K562 (cell line): Measurements from ENCODE around the gene RPRD1B. TPM values are rescaled to one million over a fixed set of nuclear protein-coding genes. Genes with fewer than 3 reads are reported as not detected.

Experiments used
- ADNP ChIP-seq: fragments of 200-800 bp; sonication (Bioruptor generic); IDR thresholded peaks from 2 replicates; pipeline ENCODE4 v1.6.1; 2016; ENCODE audit warnings: missing genetic modification characterization, missing compliant biosample characterization
- CBX1 ChIP-seq: sonication (generic); IDR thresholded peaks from 2 replicates; pipeline ENCODE4 v1.6.1; 2016; ENCODE audit warnings: antibody characterized with exemption, low read depth, mild to moderate bottlenecking
- EP300 ChIP-seq: IDR thresholded peaks from 2 replicates; pipeline ENCODE4 v1.6.1; 2012; ENCODE audit warnings: low read length, improper control_type of control experiment
- HMG20A ChIP-seq: fragments of 450-650 bp; formaldehyde crosslinking; conservative IDR thresholded peaks from 2 replicates; pipeline ENCODE4 v1.4.0; 2020; ENCODE audit warnings: mild to moderate bottlenecking, mixed read lengths
- JUND ChIP-seq, 2 experiments: IDR thresholded peaks; 2 replicates in 1 of 2; 3 replicates in 1 of 2; pipeline ENCODE4 v1.6.1; 2011; ENCODE audit warnings: borderline replicate concordance in 2 of 2, low read depth in 2 of 2, low read length in 2 of 2, improper control_type of control experiment in 1 of 2, missing biosample characterization in 1 of 2, missing genetic modification characterization in 1 of 2, missing genetic modification reagents in 1 of 2
- KDM1A ChIP-seq, 2 experiments: fragments of 450-650 bp; IDR thresholded peaks; 2 replicates each; pipeline ENCODE4 v1.6.1; 2016; ENCODE audit warnings: mild to moderate bottlenecking in 2 of 2
- MAZ ChIP-seq, 2 experiments: fragments of 450-650 bp in 1 of 2; sonication (generic) in 1 of 2; formaldehyde crosslinking; IDR thresholded peaks in 1 of 2; conservative IDR thresholded peaks in 1 of 2; 2 replicates each; pipeline versions ENCODE4 v1.4.0 to v1.5.0; 2020; ENCODE audit warnings: mild to moderate bottlenecking in 1 of 2, missing genetic modification reagents in 1 of 2
- NFRKB ChIP-seq: fragments of 450-650 bp; IDR thresholded peaks from 2 replicates; pipeline ENCODE4 v1.6.1; 2016; ENCODE audit warnings: low read depth
- NR2C2 ChIP-seq, 2 experiments: fragments of 200-800 bp in 1 of 2; sonication (Bioruptor generic) in 1 of 2; sonication (generic) in 1 of 2; formaldehyde crosslinking in 1 of 2; IDR thresholded peaks; 2 replicates each; pipeline versions ENCODE4 v1.6.1 to v1.8.0; 2016 to 2022; ENCODE audit warnings: mild to moderate bottlenecking in 1 of 2, missing compliant biosample characterization in 1 of 2, missing genetic modification characterization in 1 of 2, missing genetic modification reagents in 1 of 2
- NR4A1 ChIP-seq, 2 experiments: fragments of 250-450 bp in 1 of 2; fragments of 450-650 bp in 1 of 2; sonication (Bioruptor Pico) in 1 of 2; IDR thresholded peaks; 2 replicates each; pipeline versions ENCODE4 v1.4.0 to v1.6.1; 2016 to 2020; ENCODE audit warnings: mild to moderate bottlenecking in 2 of 2, missing compliant biosample characterization in 1 of 2, missing genetic modification characterization in 1 of 2, moderate library complexity in 1 of 2
- PHB ChIP-seq: fragments of 250-450 bp; sonication (Bioruptor Pico); IDR thresholded peaks from 2 replicates; pipeline ENCODE4 v1.5.0; 2021
- RNF219 ChIP-seq: fragments of 250-450 bp; sonication (Bioruptor Pico); IDR thresholded peaks from 2 replicates; pipeline ENCODE4 v1.5.0; 2022; ENCODE audit warnings: mild to moderate bottlenecking
- TCFL5 ChIP-seq: fragments of 250-450 bp; sonication (Bioruptor Pico); conservative IDR thresholded peaks from 2 replicates; pipeline ENCODE4 v1.6.1; 2021; ENCODE audit warnings: mild to moderate bottlenecking, moderate library complexity, matching md5 sums
- TEAD2 ChIP-seq: fragments of 450-650 bp; IDR thresholded peaks from 2 replicates; pipeline ENCODE4 v1.6.1; 2016; ENCODE audit warnings: missing genetic modification characterization, control low read depth, missing compliant biosample characterization
- THRA ChIP-seq: fragments of 450-650 bp; IDR thresholded peaks from 2 replicates; pipeline ENCODE4 v1.6.1; 2017; ENCODE audit warnings: mild to moderate bottlenecking, moderate library complexity
- U2AF2 ChIP-seq: fragments of 200-400 bp; formaldehyde crosslinking; optimal IDR thresholded peaks from 2 replicates; pipeline ENCODE3; 2017; ENCODE audit warnings: low read depth, mild to moderate bottlenecking, low read length
- XRCC3 ChIP-seq: fragments of 450-650 bp; IDR thresholded peaks from 2 replicates; pipeline ENCODE4 v1.6.1; 2017; ENCODE audit warnings: mild to moderate bottlenecking, moderate library complexity
- ZBTB1 ChIP-seq: sonication (generic); formaldehyde crosslinking; IDR thresholded peaks from 2 replicates; pipeline ENCODE4 v1.8.1; 2023; ENCODE audit warnings: missing genetic modification reagents, low read depth, mild to moderate bottlenecking, borderline replicate concordance
- ZBTB12 ChIP-seq: fragments of 250-450 bp; sonication (Bioruptor Pico); IDR thresholded peaks from 2 replicates; pipeline ENCODE4 v1.4.0; 2020
- ZC3H11A ChIP-seq: IDR thresholded peaks from 2 replicates; pipeline ENCODE4 v1.6.1; 2012; ENCODE audit warnings: low read depth, low read length, improper control_type of control experiment
- ZFPM2 ChIP-seq: fragments of 250-450 bp; sonication (Bioruptor Pico); IDR thresholded peaks from 2 replicates; pipeline ENCODE4 v1.5.1; 2022; ENCODE audit warnings: mild to moderate bottlenecking
- ZNF12 ChIP-seq: sonication (generic); formaldehyde crosslinking; IDR thresholded peaks from 2 replicates; pipeline ENCODE4 v1.4.0; 2020; ENCODE audit warnings: mild to moderate bottlenecking, missing genetic modification reagents
- ZNF121 ChIP-seq: sonication (generic); formaldehyde crosslinking; conservative IDR thresholded peaks from 2 replicates; pipeline ENCODE4 v1.8.0; 2022; ENCODE audit warnings: missing genetic modification reagents
- ZNF174 ChIP-seq: fragments of 250-450 bp; sonication (Bioruptor Pico); IDR thresholded peaks from 2 replicates; pipeline ENCODE4 v1.4.0; 2020; ENCODE audit warnings: mild to moderate bottlenecking
- ZNF76 ChIP-seq: fragments of 250-450 bp; sonication (Bioruptor Pico); IDR thresholded peaks from 2 replicates; pipeline ENCODE4 v1.4.0; 2020; ENCODE audit warnings: mild to moderate bottlenecking, moderate library complexity, borderline replicate concordance
- polyA plus RNA-seq, 8 experiments: library from polyadenylated mRNA; depleted of rRNA in 4 of 8; stranded (reverse) in 5 of 8; unstranded in 3 of 8; fragments of >200 nt; fragmentation: Nextera tagmentation in 2 of 8; fragmentation: Illumina TruSeq in 1 of 8; extraction: Ambion mirVana in 2 of 8; extraction: Trizol in 1 of 8; gene quantifications; 2 replicates each; pipeline versions ENCODE4 v1.2.1 to v1.2.3, GENCODE V29; 2011 to 2014; ENCODE audit warnings: inconsistent platforms in 1 of 8, missing spikeins in 1 of 8
- total RNA-seq, 7 experiments: library from RNA; depleted of rRNA in 6 of 7; stranded (reverse); fragments of >200 nt in 6 of 7; fragmentation: Illumina TruSeq in 2 of 7; extraction: Trizol in 2 of 7; gene quantifications; 2 replicates each; pipeline versions ENCODE4 v1.2.1 to v1.2.3, GENCODE V29; 2011 to 2021; ENCODE audit warnings: low replicate concordance in 1 of 7

Gene RPRD1B
- total and polyA plus RNA-seq, 9 of the 15 experiments (the other 6 are each of a cell fraction or from before 2014, with no cell fraction given): 5.5 to 43.0 (median 24.4) TPM

- TF ChIP-seq JUND (IDR thresholded peaks at IDR 0.05; ENCODE audit: borderline replicate concordance, low read depth, low read length) (peak; percentile 86), JUND (tag; IDR thresholded peaks at IDR 0.05; ENCODE audit: borderline replicate concordance, low read depth, low read length) (peak; percentile 55; the same call in 2 of the 3 replicates), RNF219 (CRISPR knock-in tag) (no peak), XRCC3 (no peak), KDM1A (IDR thresholded peaks at IDR 0.05) (peak in 1 of 2 experiments; percentile 13; a peak in 2 of 4 replicates), ZBTB12 (CRISPR knock-in tag) (no peak), ZNF121 (no peak), ZFPM2 (CRISPR knock-in tag) (no peak), ZBTB1 (CRISPR knock-in tag) (no peak), ZNF12 (no peak), TEAD2 (no peak), CBX1 (no peak), HMG20A (CRISPR knock-in tag) (no peak), TCFL5 (CRISPR knock-in tag) (no peak), ADNP (tag) (no peak), PHB (CRISPR knock-in tag) (no peak), U2AF2 (no peak), NR2C2 (CRISPR knock-in tag; IDR thresholded peaks at IDR 0.05) (no peak), NR2C2 (tag; IDR thresholded peaks at IDR 0.05) (peak; percentile 52), EP300 (peak; percentile 66), ZNF76 (no peak), MAZ (CRISPR knock-in tag; conservative IDR thresholded peaks at IDR 0.05 in 1 of 2, IDR thresholded peaks at IDR 0.05 in 1 of 2) (no peak), ZC3H11A (no peak), ZNF174 (CRISPR knock-in tag) (no peak), THRA (no peak; the same call in 1 of the 2 replicates), NR4A1 (CRISPR knock-in tag; IDR thresholded peaks at IDR 0.05) (no peak), NR4A1 (tag; IDR thresholded peaks at IDR 0.05) (no peak), NFRKB (no peak)
These were observed 60.9 kb downstream of the RPRD1B start (continued) for GRCh38 chr20:38094373-38094891.
